ENCODE results near the gene PAPSS2. TPM values are rescaled to one million over a fixed set of nuclear protein-coding genes. Genes with fewer than 3 reads are reported as not detected.

PAPSS2 gene
- total and polyA plus RNA-seq, 2 experiments from 2014 or later, result 38.3 to 58.0 TPM

DNA sequence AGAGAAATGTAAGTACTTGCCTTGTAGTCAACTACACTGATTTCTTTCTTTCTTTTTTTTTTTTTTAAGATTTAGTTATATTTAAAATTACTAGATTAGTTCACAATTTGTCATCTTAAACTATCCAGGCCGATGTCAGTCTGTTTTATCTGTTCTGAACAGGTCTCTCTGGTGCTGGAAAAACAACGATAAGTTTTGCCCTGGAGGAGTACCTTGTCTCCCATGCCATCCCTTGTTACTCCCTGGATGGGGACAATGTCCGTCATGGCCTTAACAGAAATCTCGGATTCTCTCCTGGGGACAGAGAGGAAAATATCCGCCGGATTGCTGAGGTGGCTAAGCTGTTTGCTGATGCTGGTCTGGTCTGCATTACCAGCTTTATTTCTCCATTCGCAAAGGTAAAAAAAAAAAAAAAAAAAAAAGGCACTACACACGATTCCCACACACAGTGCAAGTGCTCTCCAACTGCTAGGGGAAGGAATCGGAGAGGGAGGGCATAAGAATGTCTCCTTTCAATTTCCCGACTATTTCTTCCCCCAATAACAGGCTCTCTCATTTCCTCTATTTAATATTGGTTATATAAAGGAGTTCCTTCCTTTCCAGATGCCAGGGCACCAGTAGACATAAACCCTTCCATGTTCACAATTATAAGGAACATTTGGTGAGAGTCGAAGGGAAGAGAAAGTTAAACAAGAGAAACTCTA lies 53.4 kb downstream of the PAPSS2 start:
- DNase-seq (ENCODE audit: low spot score), result no peak
- no peak overlapping the region for H2AFZ ChIP-seq
- peak overlapping the region; percentile 40 for H3K4me2 ChIP-seq
- H3K4me3 ChIP-seq, result no peak overlapping the region
- 67% methylated on average over 11 of the region's 11 CpGs for WGBS (ENCODE audit: low lambda C conversion rate, missing lambda C conversion rate)
- H3K79me2 ChIP-seq, result no peaks in the 10 kb centered on the region
- no peaks in the 10 kb centered on the region for H3K9me2 ChIP-seq (replicated peaks; ENCODE audit: insufficient read depth)
- H3K27ac ChIP-seq, result peak overlapping the region; percentile 35
- no peaks in the 10 kb centered on the region for H4K20me1 ChIP-seq (ENCODE audit: insufficient read depth, poor library complexity, severe bottlenecking)
- H3K36me3 ChIP-seq (replicated peaks; ENCODE audit: insufficient read depth, low read depth), result no peaks in the 10 kb centered on the region
- TF ChIP-seq, protein P1, sequence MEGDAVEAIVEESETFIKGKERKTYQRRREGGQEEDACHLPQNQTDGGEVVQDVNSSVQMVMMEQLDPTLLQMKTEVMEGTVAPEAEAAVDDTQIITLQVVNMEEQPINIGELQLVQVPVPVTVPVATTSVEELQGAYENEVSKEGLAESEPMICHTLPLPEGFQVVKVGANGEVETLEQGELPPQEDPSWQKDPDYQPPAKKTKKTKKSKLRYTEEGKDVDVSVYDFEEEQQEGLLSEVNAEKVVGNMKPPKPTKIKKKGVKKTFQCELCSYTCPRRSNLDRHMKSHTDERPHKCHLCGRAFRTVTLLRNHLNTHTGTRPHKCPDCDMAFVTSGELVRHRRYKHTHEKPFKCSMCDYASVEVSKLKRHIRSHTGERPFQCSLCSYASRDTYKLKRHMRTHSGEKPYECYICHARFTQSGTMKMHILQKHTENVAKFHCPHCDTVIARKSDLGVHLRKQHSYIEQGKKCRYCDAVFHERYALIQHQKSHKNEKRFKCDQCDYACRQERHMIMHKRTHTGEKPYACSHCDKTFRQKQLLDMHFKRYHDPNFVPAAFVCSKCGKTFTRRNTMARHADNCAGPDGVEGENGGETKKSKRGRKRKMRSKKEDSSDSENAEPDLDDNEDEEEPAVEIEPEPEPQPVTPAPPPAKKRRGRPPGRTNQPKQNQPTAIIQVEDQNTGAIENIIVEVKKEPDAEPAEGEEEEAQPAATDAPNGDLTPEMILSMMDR (IDR thresholded peaks at IDR 0.05; ENCODE audit: poor library complexity), result no peak
- TF ChIP-seq EZH2 (IDR thresholded peaks at IDR 0.05; ENCODE audit: borderline replicate concordance), result no peak
- no peak for TF ChIP-seq EZH2phosphoT487 (IDR thresholded peaks at IDR 0.05; ENCODE audit: low read depth, severe bottlenecking, unreplicated experiment)
- no peaks in the 10 kb centered on the region for H3K9me3 ChIP-seq (ENCODE audit: low read depth)
- H3K27me3 ChIP-seq, result no peaks in the 10 kb centered on the region
- peaks cover 5% of the 10 kb centered on the region for H3K4me1 ChIP-seq (ENCODE audit: insufficient read depth)

DNA sequence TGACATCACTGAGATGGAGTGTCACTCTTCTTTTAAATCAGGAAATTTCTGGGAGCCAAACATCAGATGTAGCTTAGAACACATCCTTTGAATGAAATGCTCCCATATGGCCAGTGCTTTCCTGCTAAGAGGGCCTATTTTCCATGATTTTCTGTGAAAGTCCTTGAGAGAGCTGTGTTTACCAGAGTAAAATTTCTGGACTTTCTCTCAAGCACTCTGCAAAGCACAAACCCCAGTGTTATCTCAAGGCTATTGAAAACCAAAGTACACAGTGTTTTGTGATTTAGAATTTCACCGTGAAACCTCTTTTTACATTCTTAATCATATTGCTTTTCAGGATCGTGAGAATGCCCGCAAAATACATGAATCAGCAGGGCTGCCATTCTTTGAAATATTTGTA lies 54.0 kb downstream of the PAPSS2 start:
- H3K36me3 ChIP-seq (replicated peaks; ENCODE audit: insufficient read depth, low read depth), result no peaks in the 10 kb centered on the region
- TF ChIP-seq EZH2 (IDR thresholded peaks at IDR 0.05; ENCODE audit: borderline replicate concordance) (no peak), EZH2phosphoT487 (IDR thresholded peaks at IDR 0.05; ENCODE audit: low read depth, severe bottlenecking, unreplicated experiment) (no peak)
- TF ChIP-seq, protein P1 (IDR thresholded peaks at IDR 0.05; ENCODE audit: poor library complexity), result no peak
- H3K4me1 ChIP-seq (ENCODE audit: insufficient read depth), result peaks cover 5% of the 10 kb centered on the region
- H3K4me3 ChIP-seq, result no peak overlapping the region
- H3K79me2 ChIP-seq, result no peaks in the 10 kb centered on the region
- H3K9me2 ChIP-seq (replicated peaks; ENCODE audit: insufficient read depth), result no peaks in the 10 kb centered on the region
- H2AFZ ChIP-seq, result no peak overlapping the region
- no peak for DNase-seq (ENCODE audit: low spot score)
- H3K27me3 ChIP-seq, result no peaks in the 10 kb centered on the region
- WGBS (ENCODE audit: low lambda C conversion rate, missing lambda C conversion rate), result 26% methylated on average over 3 of the region's 3 CpGs
- no peaks in the 10 kb centered on the region for H4K20me1 ChIP-seq (ENCODE audit: insufficient read depth, poor library complexity, severe bottlenecking)
- no peaks in the 10 kb centered on the region for H3K9me3 ChIP-seq (ENCODE audit: low read depth)
- H3K27ac ChIP-seq, result peak overlapping the region; percentile 35
- peak overlapping the region; percentile 40 for H3K4me2 ChIP-seq

DNA sequence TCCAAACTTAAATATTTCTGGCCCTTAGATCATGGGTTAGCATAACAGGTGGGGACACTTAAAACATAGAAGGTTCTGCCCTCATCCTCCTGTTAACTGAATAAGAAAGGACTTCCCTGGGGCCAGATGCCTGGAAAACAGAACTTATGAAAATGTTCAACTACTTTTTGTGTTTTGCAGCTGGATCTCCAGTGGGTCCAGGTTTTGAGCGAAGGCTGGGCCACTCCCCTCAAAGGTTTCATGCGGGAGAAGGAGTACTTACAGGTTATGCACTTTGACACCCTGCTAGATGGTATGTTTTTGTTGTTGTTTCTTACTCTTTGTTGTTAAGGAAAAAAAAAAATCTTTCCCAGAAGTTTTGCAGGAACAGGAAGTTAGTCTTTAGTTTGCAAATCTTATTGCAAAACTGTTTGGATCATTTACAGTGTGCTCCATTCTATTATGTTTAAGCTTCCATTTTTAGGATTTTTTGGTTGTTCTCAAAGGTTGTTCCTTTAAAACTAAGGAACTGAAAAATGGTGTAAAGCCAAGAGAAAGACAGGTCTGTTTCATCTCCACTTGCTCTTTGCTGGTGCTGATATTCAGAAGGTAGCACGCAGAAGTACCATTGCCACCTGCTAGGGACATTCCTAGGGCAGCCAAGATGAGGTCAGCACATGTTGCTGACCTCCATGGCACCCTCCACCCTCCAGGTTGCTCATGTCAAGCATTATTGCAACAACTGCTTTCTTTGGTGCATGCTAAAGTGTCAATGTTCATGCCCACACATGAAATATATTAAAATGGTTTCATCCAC lies 56.1 kb downstream of the PAPSS2 start:
- Histone ChIP-seq H3K27me3 (no peaks in the 10 kb centered on the region), H3K4me1 (ENCODE audit: insufficient read depth) (peaks cover 5% of the 10 kb centered on the region), H2AFZ (no peak overlapping the region), H3K79me2 (no peaks in the 10 kb centered on the region), H3K9me2 (replicated peaks; ENCODE audit: insufficient read depth) (no peaks in the 10 kb centered on the region), H4K20me1 (ENCODE audit: insufficient read depth, poor library complexity, severe bottlenecking) (no peaks in the 10 kb centered on the region), H3K4me3 (no peak overlapping the region), H3K9me3 (ENCODE audit: low read depth) (no peaks in the 10 kb centered on the region), H3K27ac (no peak overlapping the region), H3K4me2 (no peak overlapping the region), H3K36me3 (replicated peaks; ENCODE audit: insufficient read depth, low read depth) (no peaks in the 10 kb centered on the region)
- 97% methylated on average over 3 of the region's 3 CpGs for WGBS (ENCODE audit: low lambda C conversion rate, missing lambda C conversion rate)
- no peak for TF ChIP-seq EZH2phosphoT487 (IDR thresholded peaks at IDR 0.05; ENCODE audit: low read depth, severe bottlenecking, unreplicated experiment)
- TF ChIP-seq EZH2 (IDR thresholded peaks at IDR 0.05; ENCODE audit: borderline replicate concordance), result no peak
- DNase-seq (ENCODE audit: low spot score), result no peak

DNA sequence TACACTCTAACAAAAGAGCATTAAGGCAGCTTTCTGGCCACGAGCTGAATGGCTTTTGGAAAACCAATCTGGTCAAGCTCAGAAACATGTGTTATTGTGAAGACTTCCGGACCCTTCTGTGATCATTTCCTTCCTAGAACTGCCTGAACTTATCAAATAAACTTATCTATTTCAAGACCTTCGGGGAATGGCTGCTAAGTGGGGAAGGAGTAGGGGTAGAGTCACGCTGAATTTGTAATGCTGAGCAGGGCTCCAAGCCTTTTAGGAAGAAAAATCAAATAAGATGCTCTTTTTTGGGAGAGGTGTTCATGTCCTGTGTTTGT lies 56.6 kb downstream of the PAPSS2 start:
- H3K27me3 ChIP-seq, result no peaks in the 10 kb centered on the region
- H3K36me3 ChIP-seq (replicated peaks; ENCODE audit: insufficient read depth, low read depth), result no peaks in the 10 kb centered on the region
- H3K9me2 ChIP-seq (replicated peaks; ENCODE audit: insufficient read depth), result no peaks in the 10 kb centered on the region
- no peak for TF ChIP-seq EZH2 (IDR thresholded peaks at IDR 0.05; ENCODE audit: borderline replicate concordance)
- no peaks in the 10 kb centered on the region for H3K9me3 ChIP-seq (ENCODE audit: low read depth)
- no peaks in the 10 kb centered on the region for H3K79me2 ChIP-seq
- no peak overlapping the region for H3K27ac ChIP-seq
- 86% methylated on average over 4 of the region's 4 CpGs for WGBS (ENCODE audit: low lambda C conversion rate, missing lambda C conversion rate)
- H4K20me1 ChIP-seq (ENCODE audit: insufficient read depth, poor library complexity, severe bottlenecking), result no peaks in the 10 kb centered on the region
- no peak overlapping the region for H3K4me3 ChIP-seq
- no peak for DNase-seq (ENCODE audit: low spot score)
- peaks cover 5% of the 10 kb centered on the region for H3K4me1 ChIP-seq (ENCODE audit: insufficient read depth)
- no peak overlapping the region for H2AFZ ChIP-seq
- no peak overlapping the region for H3K4me2 ChIP-seq
